Naive thymus-derived CD4-positive, alpha-beta T cell (primary cell): Measurements from ENCODE around the gene DTNB. TPM values are rescaled to one million over a fixed set of nuclear protein-coding genes. Genes with fewer than 3 reads are reported as not detected.
A peak's percentile ranks its signal among the peaks of the same experiment; 100 is the strongest.

Experiments used
- ATAC-seq: fragments of 150-1000 bp; cut with Tn5 transposase; 2 replicates; pipeline ENCODE4 v1.10.0; 2021; ENCODE audit warnings: mild to moderate bottlenecking, moderate library complexity
- CTCF ChIA-PET: fragments of 350-600 bp; sonication (Branson Sonifier 250); formaldehyde crosslinking; loops from one replicate; lab custom pipeline; 2021; ENCODE audit warnings: antibody characterized with exemption; lab: Charles Lee
- POLR2A ChIA-PET: fragments of 350-600 bp; sonication (Branson Sonifier 250); formaldehyde crosslinking; loops from one replicate; lab custom pipeline; 2021; ENCODE audit warnings: antibody characterized with exemption, inconsistent platforms; lab: Charles Lee
- DNase-seq, 9 donors: peaks; one replicate each; pipeline versions ENCODE4 v3.0.0 to v3.0.0-alpha.2; 2020 to 2022; ENCODE audit warnings: mixed read lengths in 1 of 9
- H3K27ac ChIP-seq: one replicate; pipeline ENCODE4 v1.7.0; 2013; ENCODE audit warnings: mild to moderate bottlenecking, low read depth, low read length, moderate library complexity
- H3K27me3 ChIP-seq, 2 donors: one replicate each; pipeline ENCODE4 v1.7.0; 2013; ENCODE audit warnings: low read length in 2 of 2, mild to moderate bottlenecking in 2 of 2, moderate library complexity in 2 of 2; ENCODE audit not compliant: control insufficient read depth in 2 of 2, insufficient read depth in 2 of 2
- H3K36me3 ChIP-seq, 3 experiments: 1 replicate in 2 of 3; 2 replicates in 1 of 3; pipeline ENCODE4 v1.7.0; 2013; ENCODE audit warnings: low read length in 3 of 3, mild to moderate bottlenecking in 3 of 3, moderate library complexity in 1 of 3; ENCODE audit not compliant: insufficient read depth in 3 of 3, control insufficient read depth in 2 of 3
- H3K4me1 ChIP-seq, 2 donors: one replicate each; pipeline ENCODE4 v1.7.0; 2013; ENCODE audit warnings: low read length in 2 of 2, mild to moderate bottlenecking in 2 of 2, moderate library complexity in 1 of 2; ENCODE audit not compliant: control insufficient read depth in 2 of 2, insufficient read depth in 2 of 2
- H3K4me3 ChIP-seq: 2 replicates; pipeline ENCODE4 v1.7.0; 2013; ENCODE audit warnings: mild to moderate bottlenecking, low read length
- H3K9me3 ChIP-seq, 3 experiments: 1 replicate in 2 of 3; 2 replicates in 1 of 3; pipeline ENCODE4 v1.7.0; 2013; ENCODE audit warnings: low read length in 3 of 3; ENCODE audit not compliant: control insufficient read depth in 2 of 3
- H3K27ac Mint-ChIP-seq, 9 donors: one replicate each; pipeline ENCODE4 v1.8.0; 2020 to 2022; ENCODE audit warnings: mixed read lengths in 9 of 9, mild to moderate bottlenecking in 8 of 9, moderate library complexity in 5 of 9, inconsistent platforms in 2 of 9
- H3K27me3 Mint-ChIP-seq, 5 donors: one replicate each; pipeline ENCODE4 v1.8.0; 2021 to 2022; ENCODE audit warnings: mixed read lengths in 5 of 5, mild to moderate bottlenecking in 1 of 5
- H3K36me3 Mint-ChIP-seq, 5 donors: one replicate each; pipeline ENCODE4 v1.8.0; 2020 to 2022; ENCODE audit warnings: mixed read lengths in 5 of 5, mild to moderate bottlenecking in 3 of 5, inconsistent platforms in 1 of 5
- H3K4me1 Mint-ChIP-seq, 7 donors: one replicate each; pipeline ENCODE4 v1.8.0; 2020 to 2022; ENCODE audit warnings: mixed read lengths in 7 of 7, mild to moderate bottlenecking in 3 of 7, inconsistent platforms in 1 of 7
- H3K4me3 Mint-ChIP-seq, 10 donors: one replicate each; pipeline ENCODE4 v1.8.0; 2020 to 2022; ENCODE audit warnings: mild to moderate bottlenecking in 10 of 10, mixed read lengths in 10 of 10, moderate library complexity in 6 of 10, inconsistent platforms in 2 of 10
- H3K9me3 Mint-ChIP-seq, 11 donors: one replicate each; pipeline ENCODE4 v1.8.0; 2020 to 2022; ENCODE audit warnings: mixed read lengths in 11 of 11, mild to moderate bottlenecking in 4 of 11, inconsistent platforms in 1 of 11, moderate library complexity in 1 of 11
- intact Hi-C, 2 donors: fragments of 100-400 bp; cut with micrococcal nuclease; formaldehyde crosslinking; loops; one replicate each; pipeline ENCODE4 v1.15.1; 2023
- microRNA-seq: library from miRNA; unstranded; fragments of <30 nt; microRNA quantifications from one replicate; pipeline ENCODE4 v1.2.0, GENCODE V29; 2022; ENCODE audit warnings: borderline microRNAs expressed
- polyA plus RNA-seq, 2 donors: library from polyadenylated mRNA; unstranded; fragments of 300-500 nt; fragmentation: Illumina TruSeq; gene quantifications; one replicate each; pipeline ENCODE4 v1.2.3, GENCODE V29; 2021
- total RNA-seq, 6 experiments: library from RNA in 5 of 6; stranded (reverse) in 5 of 6; gene quantifications; 1 replicate in 5 of 6; 2 replicates in 1 of 6; pipeline ENCODE4 v1.2.3 and lab custom pipeline; 2021 to 2026

DTNB gene
- total and polyA plus RNA-seq, 7 experiments from 2014 or later, result 17.0 to 56.2 (median 33.1) TPM

DNA sequence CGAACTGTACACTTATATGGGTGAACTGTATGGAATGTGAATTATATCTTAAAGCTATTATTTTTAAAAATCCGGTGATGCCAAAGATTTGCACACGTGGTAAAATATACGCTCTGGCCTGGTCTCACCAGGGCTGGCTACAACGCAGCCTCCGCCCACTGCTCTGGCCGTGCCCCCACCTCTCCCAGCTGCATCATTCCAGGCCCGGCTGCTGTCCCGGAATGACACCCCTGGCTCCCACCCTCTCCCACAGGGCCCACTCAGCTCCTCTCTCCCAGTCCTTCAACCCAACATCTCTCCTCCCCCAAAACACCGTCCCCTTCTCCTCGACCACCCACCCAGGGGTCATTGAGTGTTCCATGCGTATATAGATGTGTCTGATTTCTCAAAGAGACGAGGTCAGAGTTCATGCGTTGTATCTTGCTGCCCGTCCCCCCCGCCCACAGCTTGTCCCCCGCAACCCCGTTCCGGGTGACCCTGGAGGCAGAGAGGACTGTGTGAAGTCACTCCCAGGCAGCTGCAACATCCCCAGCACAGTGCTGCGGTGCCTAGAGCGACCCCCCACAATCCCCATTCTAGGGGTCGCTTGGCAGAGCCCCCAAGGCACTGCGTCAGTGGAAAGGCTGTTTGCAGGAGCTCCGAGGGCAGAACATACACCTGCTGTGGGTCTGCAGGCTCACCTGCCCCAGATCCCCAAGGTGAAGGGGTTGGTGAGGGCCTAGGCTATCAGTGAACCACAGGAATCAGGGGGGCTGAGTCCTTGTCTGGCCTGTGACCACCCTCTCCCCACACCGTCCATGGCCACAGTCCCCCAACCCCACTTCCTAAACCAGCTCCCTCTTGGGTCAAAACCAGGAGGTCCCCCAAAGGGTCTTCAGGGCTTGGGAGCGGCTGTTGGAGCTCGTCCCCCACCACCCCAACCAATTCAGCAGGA, 345.0 kb downstream of the DTNB start:
- Histone ChIP-seq H3K27me3 (no peaks in the 10 kb centered on the region), H3K27ac (no peak overlapping the region), H3K4me1 (peaks cover 5 to 21% of the 10 kb centered on the region in 2 donors), H3K4me3 (no peak overlapping the region), H3K9me3 (peaks cover 0 to 14% (median 7%) of the 10 kb centered on the region in 3 experiments), H3K36me3 (peaks cover 0 to 16% (median 0%) of the 10 kb centered on the region in 3 experiments)
- Mint-ChIP-seq H3K27ac (peak overlapping the region in 5 of 9 donors; percentile 16 to 76 (median 54)), H3K9me3 (peaks cover 0 to 25% (median 13%) of the 10 kb centered on the region in 11 donors), H3K4me3 (no peak overlapping the region), H3K36me3 (peaks cover 22 to 45% (median 33%) of the 10 kb centered on the region in 5 donors), H3K27me3 (no peaks in the 10 kb centered on the region), H3K4me1 (peaks cover 30 to 78% (median 67%) of the 10 kb centered on the region in 7 donors)
- intact Hi-C loops, result no loop called here
- DNase-seq (no peak), ATAC-seq (no peak)
- POLR2A ChIA-PET, result interaction anchor here (0.6 to 1.4 kb wide), 3 partner anchors 19 to 166 kb away, joined by 3 read pairs; no protein-coding TSS in a partner anchor
- CTCF ChIA-PET, result interaction anchor here (0.8 to 1.2 kb wide), 3 partner anchors 20 to 66 kb away, joined by 3 to 5 read pairs (median 4); no protein-coding TSS in a partner anchor

Small RNA genes lying within 50 kb of the gene (microRNA-seq; reads per million reads assigned to microRNA genes)
- gene MIR1301, result 69.5 reads per million, percentile 50 among the genes with 10 or more reads in this experiment

Other genes with a start within 250 kb of the DTNB start
- 10 to 100 TPM; 29.2 to 62.1 (median 48.5) TPM for gene ASXL2, start 204.9 kb upstream of the DTNB start, total RNA-seq
- 10 to 100 TPM; 11.6 to 15.0 TPM for gene ASXL2, start 204.9 kb upstream of the DTNB start, polyA plus RNA-seq